ENCODE results near the gene TTC28. TPM values are rescaled to one million over a fixed set of nuclear protein-coding genes. Genes with fewer than 3 reads are reported as not detected.

The TTC28 gene
- total and polyA plus RNA-seq, 7 donors, result 0.23 to 102 (median 46.1) TPM

DNA sequence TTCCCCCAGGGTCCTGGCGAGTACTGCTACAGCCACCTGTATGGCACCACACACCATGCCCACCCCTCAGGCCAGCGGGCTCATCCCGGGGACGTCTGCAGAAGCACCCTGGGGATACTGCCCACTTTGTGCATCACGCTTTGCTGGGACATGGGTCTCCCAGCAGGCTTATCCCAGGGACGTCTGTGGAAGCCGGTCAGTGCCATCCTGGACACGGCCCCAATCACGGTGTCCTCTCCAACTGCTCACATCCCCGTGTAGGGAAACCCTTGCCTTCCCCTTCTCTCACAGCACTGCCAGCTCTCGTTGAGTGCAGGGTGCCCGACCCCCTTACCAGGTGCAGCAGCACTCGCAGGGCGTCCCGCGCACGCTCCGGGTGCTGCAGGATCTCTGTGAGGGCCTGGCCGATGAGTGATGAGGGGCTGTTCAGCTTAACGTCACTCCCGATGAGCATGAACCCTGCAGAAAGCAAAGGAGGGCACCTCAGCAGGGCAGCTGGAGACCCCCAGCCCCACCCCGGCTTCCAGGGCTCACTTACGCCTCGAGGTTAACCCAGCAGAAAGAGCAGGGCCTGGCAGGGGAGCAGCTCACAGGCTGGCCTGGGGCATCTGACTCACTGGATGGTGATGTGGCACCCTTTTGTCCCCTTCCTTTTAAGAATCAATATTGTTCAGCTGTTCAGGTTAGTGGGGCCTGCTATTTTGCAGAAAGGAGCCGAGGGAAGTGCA is 683.7 kb downstream of the TTC28 start:
- 95% methylated on average over 25 of the region's 25 CpGs for WGBS, 2 donors
- Histone ChIP-seq H3K9me3 (no peaks in the 10 kb centered on the region), H3K4me1 (peaks cover 0 to 7% (median 2%) of the 10 kb centered on the region in 4 donors), H3K27ac (no peak overlapping the region), H3K4me3 (no peak overlapping the region), H3K36me3 (peaks cover 0 to 76% (median 17%) of the 10 kb centered on the region in 4 donors), H3K27me3 (no peaks in the 10 kb centered on the region)
- TF ChIP-seq POLR2AphosphoS5 (IDR thresholded peaks at IDR 0.05), result no peak
- no peak for TF ChIP-seq EP300 (IDR thresholded peaks at IDR 0.05)
- TF ChIP-seq POLR2A (IDR thresholded peaks at IDR 0.05), result no peak
- TF ChIP-seq, protein P1, sequence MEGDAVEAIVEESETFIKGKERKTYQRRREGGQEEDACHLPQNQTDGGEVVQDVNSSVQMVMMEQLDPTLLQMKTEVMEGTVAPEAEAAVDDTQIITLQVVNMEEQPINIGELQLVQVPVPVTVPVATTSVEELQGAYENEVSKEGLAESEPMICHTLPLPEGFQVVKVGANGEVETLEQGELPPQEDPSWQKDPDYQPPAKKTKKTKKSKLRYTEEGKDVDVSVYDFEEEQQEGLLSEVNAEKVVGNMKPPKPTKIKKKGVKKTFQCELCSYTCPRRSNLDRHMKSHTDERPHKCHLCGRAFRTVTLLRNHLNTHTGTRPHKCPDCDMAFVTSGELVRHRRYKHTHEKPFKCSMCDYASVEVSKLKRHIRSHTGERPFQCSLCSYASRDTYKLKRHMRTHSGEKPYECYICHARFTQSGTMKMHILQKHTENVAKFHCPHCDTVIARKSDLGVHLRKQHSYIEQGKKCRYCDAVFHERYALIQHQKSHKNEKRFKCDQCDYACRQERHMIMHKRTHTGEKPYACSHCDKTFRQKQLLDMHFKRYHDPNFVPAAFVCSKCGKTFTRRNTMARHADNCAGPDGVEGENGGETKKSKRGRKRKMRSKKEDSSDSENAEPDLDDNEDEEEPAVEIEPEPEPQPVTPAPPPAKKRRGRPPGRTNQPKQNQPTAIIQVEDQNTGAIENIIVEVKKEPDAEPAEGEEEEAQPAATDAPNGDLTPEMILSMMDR (IDR thresholded peaks at IDR 0.05), result no peak
- intact Hi-C loops (cut with DNase I), result no loop called here
- peak; percentile 63 for DNase-seq

DNA sequence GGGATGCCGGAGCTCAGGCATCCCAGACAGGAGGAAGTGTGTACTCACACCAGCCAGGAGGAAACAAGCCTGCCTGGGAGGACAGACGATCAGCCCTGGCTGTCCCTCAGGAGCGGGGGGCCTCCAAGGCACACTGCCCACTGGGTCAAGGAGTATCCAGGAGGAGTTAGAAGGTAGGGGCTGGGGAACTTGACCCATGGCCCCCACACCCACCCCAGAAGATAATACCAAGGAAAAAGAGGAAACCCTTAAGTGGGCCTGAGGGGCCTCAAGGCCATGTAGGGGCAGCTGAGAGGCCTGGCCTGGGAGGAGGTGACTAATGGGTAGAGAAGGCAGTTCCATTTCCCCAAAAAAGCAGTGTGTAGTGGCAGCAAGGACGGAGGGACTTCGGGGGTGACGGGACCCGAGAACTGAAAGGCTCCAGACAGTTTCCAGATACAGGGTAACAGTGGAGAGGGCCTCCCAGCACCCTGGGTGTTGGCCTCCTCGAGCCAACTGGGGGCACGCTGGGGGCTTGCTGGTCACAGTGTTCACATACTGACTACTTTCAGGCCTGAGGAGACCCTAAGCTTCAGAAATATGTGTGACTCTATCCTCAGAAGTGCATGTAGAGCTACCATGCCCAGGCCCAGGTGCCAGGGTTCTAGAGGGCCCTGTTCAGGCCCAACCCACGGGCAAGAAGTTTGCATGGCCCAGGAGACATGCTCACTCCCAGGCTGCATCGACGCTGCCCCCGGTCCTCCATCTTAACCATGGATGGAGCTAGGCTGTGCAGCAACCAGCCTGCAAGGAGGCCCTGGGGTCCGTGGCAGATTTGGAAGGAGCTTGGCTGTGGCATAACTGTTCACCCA is 684.9 kb downstream of the TTC28 start:
- intact Hi-C loops (cut with DNase I), result no loop called here
- Histone ChIP-seq H3K4me1 (peaks cover 0 to 9% (median 2%) of the 10 kb centered on the region in 4 donors), H3K36me3 (peaks cover 0 to 75% (median 17%) of the 10 kb centered on the region in 4 donors), H3K9me3 (no peaks in the 10 kb centered on the region), H3K27ac (no peak overlapping the region), H3K4me3 (no peak overlapping the region), H3K27me3 (no peaks in the 10 kb centered on the region)
- WGBS, 2 donors, result 90 to 91% methylated on average over 14 of the region's 14 CpGs
- peak; percentile 47 for DNase-seq
- TF ChIP-seq, protein P1 (IDR thresholded peaks at IDR 0.05), result no peak
- TF ChIP-seq POLR2AphosphoS5 (IDR thresholded peaks at IDR 0.05), result no peak
- TF ChIP-seq POLR2A (IDR thresholded peaks at IDR 0.05), result no peak
- no peak for TF ChIP-seq EP300 (IDR thresholded peaks at IDR 0.05)

DNA sequence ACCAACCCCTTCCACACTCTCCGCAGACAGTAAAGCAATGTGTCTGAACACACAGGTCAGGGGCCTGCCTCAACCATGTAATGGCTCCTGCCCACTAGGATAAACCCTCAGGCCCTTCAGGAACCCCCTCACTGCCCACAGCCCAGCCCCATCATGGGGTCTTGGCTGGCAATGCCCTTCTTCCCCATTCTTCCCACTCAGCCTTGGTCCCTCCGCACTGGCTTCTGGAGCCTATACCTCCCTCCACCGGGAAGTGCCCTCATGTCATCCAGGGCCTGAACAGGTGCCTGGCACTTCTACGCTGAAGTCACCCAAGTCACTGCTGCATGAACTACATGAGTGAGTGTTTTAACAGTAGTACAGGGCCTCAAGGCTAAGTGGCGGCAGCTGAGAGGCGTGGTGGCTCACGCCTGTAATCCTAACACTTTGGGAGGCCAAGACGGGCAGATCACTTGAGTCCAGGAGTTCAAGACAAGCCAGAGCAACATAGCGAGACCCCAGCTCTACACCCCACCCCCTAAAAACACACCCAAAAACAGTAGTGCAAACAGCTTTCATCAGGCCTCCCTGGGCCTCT is 685.8 kb downstream of the TTC28 start:
- TF ChIP-seq, protein P1 (IDR thresholded peaks at IDR 0.05), result no peak
- no peak for TF ChIP-seq POLR2AphosphoS5 (IDR thresholded peaks at IDR 0.05)
- TF ChIP-seq POLR2A (IDR thresholded peaks at IDR 0.05), result no peak
- no peak for TF ChIP-seq EP300 (IDR thresholded peaks at IDR 0.05)
- Histone ChIP-seq H3K4me1 (peaks cover 0 to 9% (median 2%) of the 10 kb centered on the region in 4 donors), H3K27me3 (no peaks in the 10 kb centered on the region), H3K4me3 (no peak overlapping the region), H3K36me3 (peaks cover 0 to 75% (median 14%) of the 10 kb centered on the region in 4 donors), H3K27ac (no peak overlapping the region), H3K9me3 (no peaks in the 10 kb centered on the region)
- peak; percentile 56 for DNase-seq
- 88 to 91% methylated on average over 9 of the region's 9 CpGs for WGBS, 2 donors
- intact Hi-C loops (cut with DNase I), result no loop called here

DNA sequence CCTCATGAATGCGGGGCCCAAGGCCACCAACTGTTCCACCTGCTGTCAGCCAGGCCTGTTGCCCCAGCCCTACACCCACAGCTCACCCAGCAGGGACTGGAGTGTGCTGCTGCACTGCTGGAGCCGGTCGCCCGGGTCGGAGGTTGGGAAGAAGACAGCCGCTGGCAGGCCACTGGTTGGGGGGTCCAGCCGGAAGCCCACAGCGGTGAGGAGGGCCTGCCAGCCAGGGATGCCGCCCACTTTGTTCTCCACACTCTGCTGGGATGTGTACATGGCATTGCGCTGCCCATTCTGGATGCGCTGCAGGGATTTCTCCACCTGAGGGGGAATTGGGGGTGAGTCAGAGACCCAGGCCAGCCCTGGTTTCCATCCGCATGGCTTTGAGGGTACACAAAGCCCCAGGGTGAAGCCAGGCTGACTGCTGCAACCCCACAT is 686.4 kb downstream of the TTC28 start:
- peak; percentile 57 for DNase-seq
- intact Hi-C loops (cut with DNase I), result no loop called here
- Histone ChIP-seq H3K4me1 (peaks cover 0 to 9% (median 2%) of the 10 kb centered on the region in 4 donors), H3K27me3 (no peaks in the 10 kb centered on the region), H3K27ac (no peak overlapping the region), H3K4me3 (no peak overlapping the region), H3K9me3 (no peaks in the 10 kb centered on the region), H3K36me3 (peaks cover 0 to 74% (median 10%) of the 10 kb centered on the region in 4 donors)
- TF ChIP-seq POLR2A (IDR thresholded peaks at IDR 0.05), result no peak
- no peak for TF ChIP-seq EP300 (IDR thresholded peaks at IDR 0.05)
- no peak for TF ChIP-seq POLR2AphosphoS5 (IDR thresholded peaks at IDR 0.05)
- TF ChIP-seq, protein P1 (IDR thresholded peaks at IDR 0.05), result no peak
- WGBS, 2 donors, result 95 to 97% methylated on average over 12 of the region's 12 CpGs

Measured in sigmoid colon (tissue), 7 donors.